HG03575 (cell line): ENCODE results near the gene TMEM151A.

Source experiments
- ATAC-seq: cut with Tn5 transposase; IDR thresholded peaks from one replicate; pipeline ENCODE4 v1.9.1; 2021; ENCODE audit not compliant: unreplicated experiment, insufficient number of reproducible peaks, low FRiP score; ENCODE audit errors: extremely low read depth

TMEM151A gene

DNA sequence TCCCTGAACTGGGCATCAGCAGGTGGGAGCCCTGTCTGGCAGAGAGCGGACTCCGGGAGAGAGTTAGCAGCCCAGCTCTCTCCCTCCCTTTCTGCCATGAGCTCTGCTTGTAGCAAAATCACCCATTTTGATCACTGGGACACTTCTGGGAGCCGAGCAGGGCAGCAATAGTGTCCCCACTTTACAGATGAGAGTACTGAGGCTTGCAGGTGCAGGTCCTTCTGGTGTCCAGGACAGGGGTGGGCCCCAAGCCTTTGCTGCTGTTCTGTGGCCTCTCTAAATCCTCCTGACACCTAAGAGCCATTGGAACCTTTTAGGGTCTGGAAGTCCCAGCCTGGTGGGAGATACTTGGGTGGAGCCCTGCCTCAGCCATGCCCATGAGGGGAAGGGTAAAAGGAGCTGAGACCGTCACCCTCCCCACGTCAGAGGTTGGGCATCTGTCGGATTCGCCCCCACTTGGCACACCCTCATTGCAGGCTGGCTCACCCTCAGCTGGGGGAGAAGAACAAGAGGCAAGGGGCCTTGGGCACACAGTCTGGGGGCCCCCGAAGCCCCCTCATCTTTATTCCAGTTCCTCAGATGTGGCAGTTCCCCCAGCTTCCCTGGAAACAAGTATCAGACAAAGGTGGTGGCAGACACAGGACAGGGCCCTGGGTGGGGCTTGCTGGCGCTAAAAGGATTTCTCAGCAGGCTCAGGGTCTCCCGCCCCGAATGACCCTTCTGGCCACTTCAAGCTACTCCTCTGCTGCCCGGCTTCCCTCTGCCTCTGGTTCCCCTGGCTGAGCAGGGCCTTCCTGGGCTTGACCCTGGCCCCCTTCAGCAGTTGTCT lies 40.1 kb downstream of the TMEM151A start:
- ATAC-seq, result no peak

DNA sequence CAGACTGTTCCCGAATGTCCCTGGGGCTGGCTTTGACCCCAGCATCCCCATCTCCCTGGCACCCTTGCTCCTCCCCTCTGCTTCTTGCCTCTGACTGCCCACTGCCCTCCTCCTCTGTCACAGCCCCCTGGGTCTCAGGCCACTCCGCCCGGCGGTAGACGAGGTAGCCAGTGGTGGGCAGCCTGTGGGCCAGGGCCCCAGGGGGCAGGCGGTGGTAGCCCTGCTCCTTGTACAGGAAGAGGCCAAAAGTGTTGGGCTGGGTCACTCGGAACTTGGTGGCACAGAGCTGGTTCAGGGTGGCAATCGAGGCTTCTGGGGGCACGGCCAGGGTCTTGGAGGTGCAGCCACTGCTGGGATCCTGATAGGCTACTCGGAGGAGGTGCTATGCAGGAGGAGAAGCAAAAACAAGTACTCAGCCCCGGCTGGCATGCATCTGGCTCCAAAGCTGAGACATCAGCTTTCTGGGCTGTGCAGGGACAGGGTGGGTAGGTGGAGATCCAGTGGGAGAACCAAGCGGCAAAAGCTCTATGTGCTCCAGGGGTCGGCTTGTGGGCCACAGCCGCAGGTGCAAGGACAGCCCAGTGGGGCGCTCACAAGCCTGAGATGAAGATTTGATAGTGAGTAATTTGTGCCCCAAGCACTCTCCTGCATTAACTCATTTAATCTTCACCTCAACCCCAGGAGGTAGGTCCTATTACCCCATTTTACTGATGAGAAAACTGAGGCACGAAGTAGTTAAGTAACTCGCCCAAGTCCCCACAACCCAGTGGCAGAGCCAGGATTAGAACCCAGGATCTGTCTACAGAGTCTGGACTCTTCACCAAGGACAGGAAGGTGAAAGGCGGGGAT lies 40.9 kb downstream of the TMEM151A start:
- ATAC-seq, result no peak

DNA sequence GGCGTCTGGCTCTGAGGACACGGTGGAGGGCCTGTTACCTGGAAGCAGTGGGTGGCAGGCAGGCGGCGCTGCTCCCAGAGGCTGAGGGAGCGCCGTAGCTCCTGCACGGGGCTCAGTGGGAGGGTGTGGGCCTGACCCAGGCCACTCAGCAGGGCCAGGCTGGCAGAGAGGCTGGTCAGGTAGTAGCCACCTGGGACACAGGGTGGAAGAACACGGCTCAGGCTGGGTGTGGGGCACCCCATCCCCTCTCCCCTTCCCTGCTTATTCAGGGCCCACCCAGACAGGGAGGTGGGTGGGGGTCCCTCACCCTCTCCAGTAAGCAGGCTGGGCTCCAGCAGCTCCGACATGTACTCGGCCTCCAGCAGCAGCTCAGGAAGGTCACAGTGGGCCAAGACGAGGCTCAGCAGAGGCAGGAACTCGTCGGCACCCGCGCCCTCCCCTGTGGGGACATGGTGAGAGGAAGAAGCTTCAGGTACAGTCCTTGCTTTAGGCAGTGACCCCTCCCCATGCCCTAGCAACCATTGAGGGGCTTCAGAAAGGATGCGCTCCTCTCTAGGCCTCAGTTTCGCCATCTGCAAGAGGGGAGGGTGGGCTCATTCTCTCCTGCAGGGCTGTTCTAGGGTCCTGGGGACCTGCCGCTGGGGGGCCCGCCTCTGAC lies 41.7 kb downstream of the TMEM151A start:
- no peak for ATAC-seq

DNA sequence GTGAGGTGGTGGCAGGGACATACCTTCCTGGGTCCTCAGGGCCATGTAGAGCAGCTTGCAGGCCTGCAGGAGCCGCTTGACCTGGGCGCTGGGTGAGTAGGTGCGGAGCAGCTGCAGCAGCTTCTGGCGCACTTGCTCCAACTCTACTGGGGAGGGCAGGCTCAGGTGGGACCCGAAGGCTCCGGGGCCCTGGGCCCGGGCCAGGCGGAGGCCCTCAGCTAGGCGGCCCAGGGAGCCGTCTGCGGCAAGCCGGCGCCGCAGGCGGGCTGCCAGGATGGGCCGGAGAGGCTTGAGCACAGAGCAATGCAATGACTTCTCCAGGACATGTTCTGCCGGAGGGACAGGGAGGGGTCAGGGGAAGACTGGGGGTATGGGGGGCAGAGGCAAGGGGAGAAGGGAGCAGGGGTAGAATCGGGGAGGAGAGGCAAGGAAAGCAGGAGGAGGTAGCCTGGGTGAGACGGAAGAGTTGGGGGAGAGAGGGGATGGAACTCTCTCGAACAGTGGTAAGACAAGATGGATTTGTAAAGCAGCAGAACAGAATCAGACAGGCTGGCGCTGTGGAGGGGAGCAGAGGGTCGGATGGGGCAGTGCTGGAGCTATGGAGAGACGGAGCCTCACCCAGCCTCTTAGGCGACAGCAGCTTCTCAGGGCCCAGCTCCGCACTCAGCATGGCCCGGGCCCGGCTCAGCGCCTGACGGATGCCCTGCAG lies 42.4 kb downstream of the TMEM151A start:
- ATAC-seq, result no peak

DNA sequence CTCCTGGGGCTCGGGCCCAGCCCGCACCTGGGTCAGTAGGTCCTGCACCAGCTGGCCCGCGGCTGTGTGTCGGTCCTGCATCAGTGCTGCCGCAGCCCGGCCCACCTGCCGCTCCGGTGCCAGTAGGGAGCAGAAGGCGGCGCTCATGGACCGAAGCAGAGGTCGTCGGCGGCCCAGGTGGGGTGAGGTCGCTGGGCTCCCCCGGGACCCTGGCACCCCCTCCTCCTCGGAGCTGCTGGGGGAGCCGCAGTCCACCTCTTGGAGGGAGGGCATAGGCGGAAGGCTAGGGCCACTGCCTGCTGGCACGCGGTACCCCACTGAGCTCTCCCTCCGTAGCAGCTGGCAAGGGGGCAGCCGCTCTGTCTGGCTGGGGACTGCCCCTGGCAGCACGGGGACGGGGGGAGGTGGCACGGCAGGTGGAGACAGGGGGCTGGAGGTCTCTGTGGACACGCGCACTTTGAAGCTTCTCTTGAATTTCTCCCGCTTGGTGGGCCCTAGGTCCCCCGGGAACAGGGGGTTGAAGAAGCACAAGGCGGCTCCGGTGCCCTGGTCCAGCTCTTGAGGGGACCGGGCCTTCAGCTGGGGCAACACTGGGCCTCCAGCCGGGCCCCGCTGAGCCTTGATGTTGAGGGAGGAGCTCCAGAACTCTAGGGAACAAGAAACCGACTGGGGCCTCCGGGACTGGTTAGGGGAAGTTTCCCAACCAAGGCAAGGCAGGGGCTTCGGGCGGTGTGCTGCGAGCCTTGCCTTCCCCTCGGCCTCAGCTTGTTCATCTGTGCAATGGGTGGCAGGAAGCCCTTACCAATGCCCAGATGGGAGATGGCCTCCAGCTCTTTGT lies 43.1 kb downstream of the TMEM151A start:
- ATAC-seq, result no peak

DNA sequence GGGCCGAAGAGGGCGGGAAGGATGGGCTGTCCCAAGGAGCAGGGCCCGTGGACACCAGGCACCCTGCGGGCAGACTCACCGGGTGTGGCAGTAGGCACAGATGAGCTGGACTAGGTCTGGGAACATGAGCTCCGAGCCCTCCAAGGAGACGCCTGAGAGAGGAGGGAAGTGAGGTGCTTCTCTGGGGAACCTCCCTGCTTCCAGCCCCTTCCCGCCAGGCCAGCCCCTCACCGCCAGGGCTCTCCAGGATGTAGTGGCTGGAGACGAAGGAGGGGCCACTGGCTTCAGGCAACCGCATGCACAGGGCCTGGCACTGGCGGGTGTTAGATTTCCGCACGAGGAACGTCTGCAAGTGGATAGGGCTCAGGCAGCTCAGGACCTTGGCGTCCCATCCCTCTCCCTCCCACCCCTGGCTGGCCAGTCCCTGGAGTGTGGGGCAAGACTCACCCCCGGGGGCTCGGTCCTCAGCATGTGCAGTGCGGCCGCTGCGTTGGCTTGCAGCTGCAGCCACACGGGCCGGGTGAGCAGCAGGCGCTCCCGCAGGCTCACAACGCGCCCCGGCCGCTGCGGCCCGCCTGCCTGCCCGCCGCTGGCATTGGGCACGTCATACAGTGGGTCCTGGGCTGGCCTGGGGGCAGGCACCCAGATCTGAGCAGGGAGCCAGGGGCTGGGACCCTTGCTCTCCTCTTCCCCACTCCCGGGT lies 44.0 kb downstream of the TMEM151A start:
- ATAC-seq, result no peak

DNA sequence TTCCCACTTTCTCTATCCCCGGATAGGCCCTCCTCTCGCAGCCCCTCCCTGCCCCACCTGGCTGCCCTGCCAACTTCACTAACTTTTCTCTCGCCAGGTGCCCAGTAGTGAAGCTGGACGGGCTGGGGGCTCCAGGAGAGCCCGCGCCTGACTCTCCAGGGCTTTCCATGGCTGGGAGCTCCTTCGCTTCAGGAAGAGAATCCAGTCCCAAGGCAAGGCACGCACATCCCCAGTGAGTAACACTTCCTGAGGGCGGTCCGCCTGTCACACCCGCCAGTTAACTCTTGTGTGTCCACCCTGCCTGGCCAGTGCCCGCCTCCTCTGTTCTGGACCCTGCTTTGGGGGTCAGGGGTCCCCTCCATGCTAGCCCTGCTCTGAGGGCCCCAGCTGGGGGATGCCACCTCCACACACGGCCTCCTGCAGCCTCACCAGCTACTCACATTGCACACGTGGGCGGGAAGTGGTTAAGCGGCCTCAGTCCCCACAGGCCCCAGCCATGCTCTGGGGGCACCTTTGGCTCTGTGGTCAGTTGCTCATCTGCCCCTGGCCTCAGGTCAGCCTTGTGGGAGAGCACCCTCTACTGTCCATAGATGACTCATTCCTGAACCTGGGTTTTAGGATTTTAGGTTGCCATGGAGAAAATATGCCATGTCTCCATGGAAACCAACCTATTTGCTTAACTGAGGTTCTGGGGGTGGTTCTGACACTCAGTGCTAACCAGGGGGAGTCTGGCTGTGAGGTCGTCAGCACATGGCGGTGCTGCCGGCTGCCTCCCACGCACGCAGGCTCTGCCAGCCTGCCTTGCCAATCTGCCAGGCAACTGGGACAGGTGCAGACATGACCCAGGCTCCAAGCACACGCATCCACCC lies 44.8 kb downstream of the TMEM151A start, which contains the start of gene RIN1:
Gene RIN1, minus strand, starts transcription at position 201 of the 869 bp plus-strand sequence. Its CDS starts 32 bp downstream, at position 169.
- ATAC-seq, result peak; percentile 43

DNA sequence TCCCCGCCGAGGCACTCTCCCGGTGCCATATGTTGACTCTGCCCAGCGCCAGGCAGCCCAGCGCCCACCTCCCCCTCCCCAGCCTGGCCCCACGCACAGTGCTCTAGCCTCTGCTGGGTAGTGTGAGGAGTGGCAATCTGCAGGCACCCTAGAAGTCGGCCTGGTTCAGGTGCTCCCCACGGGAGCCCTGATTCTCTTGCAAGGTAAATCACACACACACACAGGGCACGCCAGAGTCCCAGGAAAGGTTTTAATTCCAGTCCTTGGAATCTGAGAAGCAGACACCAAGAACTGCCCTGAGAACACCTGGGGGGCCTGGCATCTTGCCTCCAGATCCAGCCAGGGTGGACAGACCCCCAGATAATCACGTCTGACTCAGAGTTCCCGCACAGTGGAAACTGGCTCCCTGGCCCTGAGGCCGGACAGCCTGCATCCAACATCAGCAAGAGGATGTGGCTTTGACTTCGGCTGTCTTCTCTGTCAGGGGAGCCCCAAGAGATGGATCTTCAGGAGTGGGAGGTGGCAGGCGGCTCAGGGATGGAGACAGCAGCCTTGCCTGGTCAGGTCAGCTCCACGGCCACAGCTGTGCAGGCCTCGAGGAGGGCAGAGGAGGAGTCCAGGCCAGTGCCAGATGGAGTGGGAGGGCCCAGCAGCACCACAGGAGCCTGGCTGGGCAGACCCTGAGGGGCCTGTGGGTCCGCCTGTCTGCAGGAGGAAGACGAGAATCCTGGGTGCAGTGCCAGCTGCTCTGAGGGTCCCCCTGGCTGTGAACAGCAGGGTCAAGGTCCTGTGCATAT lies 45.6 kb downstream of the TMEM151A start:
- ATAC-seq, result no peak

DNA sequence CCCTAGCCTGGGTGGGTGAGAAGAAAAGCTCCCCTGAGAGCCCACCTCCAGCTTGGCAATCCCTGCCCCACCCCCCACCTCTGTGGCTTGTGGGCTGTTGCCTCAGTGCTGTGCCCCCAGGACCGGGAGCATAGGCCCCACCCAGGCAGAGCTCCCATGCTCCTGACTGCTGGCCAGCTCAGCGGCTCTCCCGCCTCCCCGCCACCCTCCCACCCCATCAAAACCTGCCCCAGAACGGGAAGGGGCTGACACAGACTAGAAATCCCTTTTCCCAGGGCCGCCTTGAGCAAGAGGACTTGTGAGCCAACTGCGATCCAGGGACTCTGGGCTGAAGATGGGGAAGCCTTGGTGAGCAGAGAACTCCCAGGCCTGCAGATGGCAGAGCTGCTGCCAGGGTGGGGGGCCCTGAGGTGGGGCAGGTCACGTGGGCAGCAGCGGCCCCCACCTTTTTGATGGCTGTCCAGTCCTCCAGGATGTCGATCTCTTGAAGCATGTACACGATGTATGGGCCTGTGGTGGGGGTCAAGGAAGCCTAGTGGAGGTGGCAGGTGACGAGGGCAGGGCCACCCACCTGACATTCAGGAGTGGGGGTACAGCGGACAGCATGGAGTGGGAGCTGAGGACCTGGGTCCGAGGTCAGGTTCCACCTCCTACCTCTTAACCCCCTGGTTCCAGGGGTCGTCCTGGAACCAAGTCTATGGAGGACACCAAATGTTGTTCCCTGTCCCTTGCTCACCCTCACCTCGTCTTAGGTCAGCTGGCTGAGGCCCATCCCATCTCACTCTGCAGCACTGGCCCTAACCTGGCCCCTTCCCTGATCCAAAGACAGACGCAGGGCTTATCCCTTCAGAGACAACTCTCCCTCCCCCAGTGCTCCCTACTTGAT lies 46.8 kb downstream of the TMEM151A start:
- ATAC-seq, result no peak

DNA sequence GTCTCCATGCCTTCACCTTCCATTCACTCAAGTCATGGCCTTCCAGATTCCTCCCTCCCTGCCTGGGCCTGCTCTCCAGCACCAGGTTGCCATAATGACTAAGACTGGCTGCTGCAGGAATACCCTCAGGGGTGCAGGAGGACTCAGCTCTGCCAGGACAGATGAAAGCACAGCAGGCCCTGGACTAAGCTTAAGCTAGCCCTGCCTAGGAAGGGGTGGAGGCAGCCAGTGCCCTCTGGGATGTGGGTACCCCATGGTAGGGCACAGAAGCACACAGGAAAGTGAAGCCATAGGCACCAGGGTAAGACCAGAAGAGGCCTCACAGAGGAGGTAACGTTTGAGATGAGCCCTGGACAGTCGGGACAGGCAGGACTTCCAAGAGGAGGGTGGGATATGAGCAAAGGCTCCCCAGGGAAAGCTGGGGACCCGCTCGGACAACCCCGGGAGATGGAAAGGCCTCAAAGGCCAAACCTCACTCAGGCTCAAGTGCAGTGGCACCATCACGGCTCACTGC lies 47.5 kb downstream of the TMEM151A start:
- no peak for ATAC-seq

DNA sequence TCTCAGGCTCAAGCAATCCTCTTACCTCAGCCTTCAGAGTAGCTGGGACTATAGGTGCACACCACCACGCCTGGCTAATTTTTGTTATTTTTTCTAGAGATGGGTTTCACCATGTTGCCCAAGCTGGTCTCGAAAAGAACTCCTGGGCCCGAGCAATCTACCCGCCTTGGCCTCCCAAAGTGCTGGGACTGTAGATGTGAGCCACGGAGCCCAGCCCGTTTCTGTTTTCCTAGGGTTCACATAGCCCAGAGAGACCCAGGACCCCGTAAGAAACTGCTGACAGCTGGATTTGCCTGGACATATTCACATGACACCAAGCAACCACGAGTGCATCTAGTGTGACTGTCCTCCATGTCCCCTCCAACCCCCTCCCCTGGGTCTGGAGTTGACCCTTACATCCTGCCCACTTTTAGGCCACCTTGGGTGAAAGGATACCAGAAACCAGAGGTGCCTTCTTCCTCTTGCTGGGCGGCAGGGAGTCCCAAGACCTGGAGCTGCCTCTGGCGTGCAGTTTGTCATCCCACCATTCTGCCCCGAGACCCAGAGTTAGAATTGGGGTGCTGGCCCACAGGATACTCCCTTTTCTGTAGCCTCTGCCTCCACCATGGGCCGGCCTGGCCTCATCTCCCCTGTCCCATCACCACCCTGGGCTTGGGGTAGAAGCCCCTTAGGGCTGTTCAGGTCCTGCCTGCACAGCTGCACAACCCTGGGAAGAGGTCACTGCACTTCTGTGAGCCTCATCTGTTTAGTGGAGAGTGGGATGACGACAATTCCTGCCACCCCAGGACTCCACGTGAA lies 48.2 kb downstream of the TMEM151A start:
- ATAC-seq, result no peak

DNA sequence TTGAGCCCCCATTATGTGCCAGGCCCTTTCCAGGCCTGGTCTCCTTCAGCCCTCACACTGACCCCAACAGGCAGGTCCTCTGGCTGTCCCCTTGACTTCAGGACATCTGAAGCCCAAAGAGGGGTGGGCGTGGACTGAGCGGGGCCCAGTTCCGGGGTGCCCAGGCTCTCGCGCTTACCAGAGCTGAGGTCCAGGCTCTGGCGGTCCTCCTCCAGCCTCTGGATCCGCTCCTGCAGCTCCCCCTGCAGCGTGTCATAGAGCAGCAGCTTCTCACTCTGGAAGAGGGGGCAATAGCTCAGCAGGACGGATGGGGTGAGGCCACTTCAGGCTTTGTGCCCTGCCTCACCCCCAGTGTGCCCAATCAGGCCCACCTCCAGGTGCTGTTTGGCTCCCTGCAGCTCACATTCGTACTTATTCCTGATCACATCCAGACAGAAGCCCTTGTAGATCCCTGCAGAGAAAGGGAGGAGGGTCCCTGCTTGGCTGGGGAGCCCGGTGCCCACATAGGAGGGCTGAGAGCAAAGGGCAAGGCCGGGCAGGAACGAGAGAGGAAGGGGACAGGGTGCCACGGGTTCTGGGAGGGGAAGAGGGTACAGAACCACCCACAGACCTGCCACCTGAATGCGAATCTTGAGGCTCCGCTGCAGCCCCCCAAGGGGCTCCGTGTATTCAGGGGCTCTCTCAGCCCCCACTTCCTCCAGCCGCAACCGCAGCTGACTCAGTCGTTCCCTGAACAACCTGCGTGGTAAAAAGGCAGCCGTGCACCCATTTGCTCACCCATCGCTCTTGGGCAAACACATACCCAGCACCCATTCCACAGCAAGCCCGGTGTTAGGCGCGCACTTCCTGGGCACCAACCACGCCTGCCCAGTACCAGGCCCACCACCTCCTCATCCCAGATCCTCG lies 49.2 kb downstream of the TMEM151A start:
- no peak for ATAC-seq

DNA sequence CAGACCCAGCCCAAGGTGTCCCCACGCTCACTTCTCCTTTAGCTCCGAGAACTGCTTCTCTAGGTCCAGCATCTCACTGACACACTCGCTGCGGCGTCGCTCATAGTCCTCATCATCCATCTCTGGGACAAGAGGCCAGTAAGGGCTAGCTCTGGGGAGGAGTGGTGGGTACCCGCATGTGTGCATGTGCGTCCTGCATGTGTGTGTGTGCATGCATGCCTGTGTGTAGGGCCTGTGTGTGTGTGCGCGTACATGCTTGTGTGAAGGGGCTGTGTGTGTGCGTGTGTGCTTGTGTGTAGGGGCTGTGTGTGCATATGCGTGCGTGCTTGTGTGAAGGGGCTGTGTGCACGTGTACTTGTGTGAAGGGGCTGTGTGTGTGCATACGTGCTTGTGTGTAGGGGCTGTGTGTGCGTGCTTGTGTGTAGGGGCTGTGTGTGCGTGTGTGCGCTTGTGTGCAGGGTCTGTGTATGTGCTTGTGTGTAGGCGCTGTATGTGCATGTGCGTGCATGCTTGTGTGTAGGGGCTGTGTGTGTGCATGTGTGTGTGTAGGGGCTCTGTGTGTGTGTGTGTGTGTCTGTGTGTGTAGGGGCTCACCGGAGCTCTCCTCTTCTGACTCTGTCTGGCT lies 49.9 kb downstream of the TMEM151A start:
- ATAC-seq, result no peak
